Ascending aorta (tissue), 2 donors: ENCODE measurements around the gene C2orf74. TPM values are rescaled to one million over a fixed set of nuclear protein-coding genes. Genes with fewer than 3 reads are reported as not detected.

Experiments
- DNase-seq, 2 donors: peaks; one replicate each; pipeline ENCODE4 v3.0.0-alpha.2; 2019; ENCODE audit warnings: low spot score in 2 of 2
- H3K27ac ChIP-seq, 2 donors: fragments of 200-600 bp; sonication (generic); one replicate each; pipeline ENCODE4 v1.5.1; 2016 to 2017; ENCODE audit warnings: mild to moderate bottlenecking in 1 of 2
- H3K27me3 ChIP-seq: fragments of 200-600 bp; sonication (generic); one replicate; pipeline ENCODE4 v1.5.1; 2017
- H3K36me3 ChIP-seq, 2 donors: fragments of 200-600 bp; sonication (generic); one replicate each; pipeline ENCODE4 v1.5.1; 2016
- H3K4me1 ChIP-seq, 2 donors: fragments of 200-600 bp; sonication (generic); one replicate each; pipeline ENCODE4 v1.5.1; 2016 to 2017; ENCODE audit warnings: mild to moderate bottlenecking in 1 of 2
- H3K4me3 ChIP-seq, 2 donors: fragments of 200-600 bp; sonication (generic); one replicate each; pipeline ENCODE4 v1.5.1; 2016 to 2017; ENCODE audit warnings: mild to moderate bottlenecking in 1 of 2
- H3K9me3 ChIP-seq, 2 donors: fragments of 200-600 bp; sonication (generic); one replicate each; pipeline ENCODE4 v1.5.1; 2016
- CTCF ChIP-seq, 3 experiments: fragments of 200-600 bp in 2 of 3; fragments of 450-650 bp in 1 of 3; sonication (generic) in 2 of 3; IDR thresholded peaks; one replicate each; pipeline ENCODE4 v1.5.1; 2016 to 2019; ENCODE audit warnings: antibody characterized with exemption in 3 of 3, mild to moderate bottlenecking in 1 of 3, moderate library complexity in 1 of 3
- intact Hi-C: fragments of 100-400 bp; cut with DNase I; formaldehyde crosslinking; loops from one replicate; pipeline ENCODE4 v1.15.1; 2023
- total RNA-seq: library from RNA; depleted of rRNA; stranded (reverse); fragments of >200 nt; gene quantifications from one replicate; pipeline ENCODE4 v1.1.0, GENCODE V29; 2016

Gene C2orf74
- total RNA-seq, 1 donor from 2014 or later = 7.2 TPM

DNA sequence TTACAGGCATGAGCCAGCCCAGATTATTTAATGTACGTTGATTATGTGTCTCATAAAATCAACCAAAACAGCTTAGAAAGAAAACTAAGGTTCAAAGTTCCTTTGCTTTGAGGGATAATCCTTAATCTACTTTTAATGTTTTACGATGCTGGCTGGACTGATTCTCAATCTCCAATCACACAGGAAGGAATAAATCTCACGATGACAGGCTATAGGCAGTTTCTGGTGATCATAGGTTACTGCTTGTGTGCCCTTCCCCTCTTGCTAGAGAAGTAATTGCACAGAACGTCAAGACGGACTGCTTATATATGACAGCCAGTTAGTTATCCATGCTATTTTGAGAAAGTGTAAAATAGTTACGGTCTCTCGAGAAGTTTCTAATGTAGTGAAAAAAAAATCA, 43.1 kb downstream of the C2orf74 start:
- H3K36me3 ChIP-seq = peaks cover 48 to 75% of the 10 kb centered on the region in 2 donors
- no peaks in the 10 kb centered on the region for H3K4me1 ChIP-seq
- no peak for TF ChIP-seq CTCF (IDR thresholded peaks at IDR 0.05)
- intact Hi-C loops = no loop called here
- H3K4me3 ChIP-seq = no peak overlapping the region
- no peaks in the 10 kb centered on the region for H3K27me3 ChIP-seq
- H3K27ac ChIP-seq = no peak overlapping the region
- no peak for DNase-seq
- no peaks in the 10 kb centered on the region for H3K9me3 ChIP-seq

- no peak overlapping the region for H3K27ac ChIP-seq
- H3K9me3 ChIP-seq = no peaks in the 10 kb centered on the region
- H3K36me3 ChIP-seq = peaks cover 25 to 52% of the 10 kb centered on the region in 2 donors
- no peaks in the 10 kb centered on the region for H3K4me1 ChIP-seq
- intact Hi-C loops = no loop called here
- no peak overlapping the region for H3K4me3 ChIP-seq
- no peak for DNase-seq
- H3K27me3 ChIP-seq = no peaks in the 10 kb centered on the region
- TF ChIP-seq CTCF (IDR thresholded peaks at IDR 0.05) = no peak
Observed at GRCh38 chr2:61210332-61210981, 48.5 kb downstream of the C2orf74 start.

- intact Hi-C loops = no loop called here
- Histone ChIP-seq H3K9me3 (no peaks in the 10 kb centered on the region), H3K27me3 (no peaks in the 10 kb centered on the region), H3K27ac (no peak overlapping the region), H3K36me3 (peaks cover 15 to 34% of the 10 kb centered on the region in 2 donors), H3K4me3 (no peak overlapping the region), H3K4me1 (no peaks in the 10 kb centered on the region)
- no peak for TF ChIP-seq CTCF (IDR thresholded peaks at IDR 0.05)
- no peak for DNase-seq
Observed at GRCh38 chr2:61214171-61214570, 52.2 kb downstream of the C2orf74 start.

Other genes starting within 250 kb of the C2orf74 start
- gene PEX13, start 144.5 kb upstream of the C2orf74 start, total RNA-seq = 12.8 TPM
- 1.4 TPM for gene PUS10, start 143.9 kb upstream of the C2orf74 start, total RNA-seq
- 10.7 TPM for gene SANBR, start 96.3 kb upstream of the C2orf74 start, total RNA-seq